NCI-H2227 (cell line): ENCODE data around the gene RAB27A.
A peak's percentile ranks its signal among the peaks of the same experiment; 100 is the strongest.

ENCODE experiments used
- DNase-seq: peaks from one replicate; lab custom pipeline; 2025; ENCODE audit not compliant: unreplicated experiment; lab: John Stamatoyannopoulos, UW

Gene RAB27A

GRCh38 chr15:55230051-55230670 lies 59.5 kb downstream of the RAB27A start:
- no peak for DNase-seq

- no peak for DNase-seq
Observed at GRCh38 chr15:55226127-55226526, 63.5 kb downstream of the RAB27A start.

- DNase-seq, result no peak
Observed at GRCh38 chr15:55224892-55225291, 64.7 kb downstream of the RAB27A start.

- no peak for DNase-seq
Observed at GRCh38 chr15:55222588-55222987, 67.0 kb downstream of the RAB27A start.

- no peak for DNase-seq
Observed at GRCh38 chr15:55221090-55222011, 68.3 kb downstream of the RAB27A start.

GRCh38 chr15:55220606-55221005 lies 69.0 kb downstream of the RAB27A start:
- DNase-seq, result no peak

GRCh38 chr15:55218056-55218455 lies 71.6 kb downstream of the RAB27A start:
- no peak for DNase-seq

GRCh38 chr15:55204464-55204863 lies 85.1 kb downstream of the RAB27A start:
- DNase-seq, result no peak

- no peak for DNase-seq
Observed at GRCh38 chr15:55202206-55202605, 87.4 kb downstream of the RAB27A start.

- DNase-seq, result no peak
Observed at GRCh38 chr15:55198706-55199105, 90.9 kb downstream of the RAB27A start.

GRCh38 chr15:55197719-55198118 lies 91.9 kb downstream of the RAB27A start:
- DNase-seq, result no peak

GRCh38 chr15:55197362-55197705 lies 92.3 kb downstream of the RAB27A start:
- DNase-seq, result no peak

- DNase-seq, result peak; percentile 96
Observed at GRCh38 chr15:55196458-55197361, 92.9 kb downstream of the RAB27A start, which contains the start of gene RSL24D1. Gene RSL24D1 (minus strand): TSS chr15:55196941. CDS start chr15:55196890, 51 bp downstream.

- no peak for DNase-seq
Observed at GRCh38 chr15:55195996-55196395, 93.6 kb downstream of the RAB27A start.

- no peak for DNase-seq
Observed at GRCh38 chr15:55194256-55194655, 95.4 kb downstream of the RAB27A start.

- DNase-seq, result no peak
Observed at GRCh38 chr15:55186331-55186730, 103.3 kb downstream of the RAB27A start.

- DNase-seq, result no peak
Observed at GRCh38 chr15:55183679-55184078, 105.9 kb downstream of the RAB27A start.

- no peak for DNase-seq
Observed at GRCh38 chr15:55179141-55179540, 110.5 kb downstream of the RAB27A start.

- no peak for DNase-seq
Observed at GRCh38 chr15:55170361-55170760, 119.3 kb downstream of the RAB27A start.

- DNase-seq, result peak; percentile 45
Observed at GRCh38 chr15:55168350-55168974, 121.2 kb downstream of the RAB27A start.

- no peak for DNase-seq
Observed at GRCh38 chr15:55164284-55164683, 125.3 kb downstream of the RAB27A start.
